NCI-H446 (cell line): ENCODE results near the gene PRPF6.
"Not testable (repeated sequence)": the region's sequence is repeated elsewhere in the genome, so short reads cannot be mapped to it uniquely, and the experiment has no call there.

Experiments
- DNase-seq, 2 experiments: peaks; one replicate each; lab custom pipeline; 2025; lab: John Stamatoyannopoulos, UW

PRPF6 gene

DNA sequence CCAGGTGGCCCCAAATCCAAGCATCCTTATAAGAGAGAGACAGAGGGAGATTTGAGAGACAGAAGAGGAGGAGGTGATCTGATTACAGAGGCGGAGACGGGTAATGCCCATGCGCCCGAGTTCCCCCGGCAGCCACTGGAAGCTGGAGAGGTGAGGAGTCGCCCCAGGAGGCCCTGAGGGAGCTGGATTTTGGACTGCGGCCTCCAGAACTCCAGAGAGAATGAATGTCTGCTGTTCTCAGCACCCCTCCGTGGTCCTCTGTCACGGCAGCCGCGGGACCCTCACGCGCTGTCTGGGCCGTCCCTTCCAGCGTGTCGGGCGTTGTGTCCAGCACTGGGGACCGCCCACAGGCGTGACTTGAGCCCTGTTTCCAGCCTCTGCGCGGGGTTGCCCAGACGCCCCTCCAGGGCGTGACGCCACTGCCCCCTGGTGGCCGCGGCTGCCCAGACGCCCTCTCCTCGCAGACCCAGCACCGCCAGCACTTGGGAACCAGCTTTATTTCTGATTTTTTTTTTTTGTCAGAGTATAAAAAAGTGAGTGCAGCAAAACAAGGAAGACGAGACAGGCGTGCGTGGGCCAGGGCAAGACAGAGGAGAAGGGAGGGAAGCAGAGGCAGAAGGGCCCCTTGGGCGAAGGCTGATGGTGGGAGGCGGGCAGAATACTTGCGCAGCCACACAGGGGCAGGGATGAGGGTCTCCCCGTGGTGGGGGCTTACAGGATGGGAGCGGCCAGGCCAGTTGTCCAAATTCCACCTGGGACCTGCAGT lies 7.1 kb upstream of the PRPF6 start:
- DNase-seq = peak; percentile 59 to 87

GRCh38 chr20:63974402-63975200 lies 6.3 kb upstream of the PRPF6 start:
- DNase-seq = peak in 1 of 2 experiments; percentile 46

- not testable (repeated sequence) for DNase-seq
Measured at GRCh38 chr20:63976511-63976910, 4.4 kb upstream of the PRPF6 start.

DNA sequence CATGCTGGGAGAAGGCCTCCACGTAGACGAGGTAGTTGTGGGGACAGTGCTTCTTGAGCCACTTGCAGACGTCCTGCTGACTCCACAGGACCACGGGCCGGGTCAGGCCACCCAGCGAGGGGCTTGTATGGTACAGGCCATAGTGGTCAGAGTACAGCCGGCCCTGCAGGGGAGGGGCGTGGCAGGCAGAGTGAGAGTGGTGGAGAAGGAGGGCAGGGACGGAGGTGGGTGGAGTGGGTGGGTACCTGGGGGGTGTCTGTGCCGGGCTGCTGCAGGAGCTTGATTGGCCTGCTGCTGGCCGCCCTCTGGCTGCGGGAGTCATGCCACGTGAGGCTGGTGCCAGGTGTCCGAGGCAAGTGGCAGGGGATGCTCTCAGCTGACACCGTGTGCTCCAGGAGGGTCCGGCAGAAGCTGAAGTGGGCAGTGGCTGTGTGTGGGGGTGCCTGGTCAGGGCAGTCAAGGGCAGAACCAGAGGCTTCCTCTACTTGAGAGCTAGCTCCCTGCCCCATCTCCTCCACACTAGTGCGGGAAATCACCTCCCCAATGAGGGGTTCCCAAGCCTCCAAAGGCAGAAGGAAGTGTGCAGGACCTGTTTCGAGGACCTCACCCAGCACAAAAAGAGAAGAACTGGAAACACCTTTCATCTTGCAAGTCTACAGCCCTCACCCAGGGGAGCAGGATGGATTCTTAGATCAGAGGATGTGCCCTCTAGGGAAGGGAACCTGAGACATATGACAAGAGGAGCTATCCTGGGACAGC lies 3.8 kb upstream of the PRPF6 start:
- no peak for DNase-seq

DNA sequence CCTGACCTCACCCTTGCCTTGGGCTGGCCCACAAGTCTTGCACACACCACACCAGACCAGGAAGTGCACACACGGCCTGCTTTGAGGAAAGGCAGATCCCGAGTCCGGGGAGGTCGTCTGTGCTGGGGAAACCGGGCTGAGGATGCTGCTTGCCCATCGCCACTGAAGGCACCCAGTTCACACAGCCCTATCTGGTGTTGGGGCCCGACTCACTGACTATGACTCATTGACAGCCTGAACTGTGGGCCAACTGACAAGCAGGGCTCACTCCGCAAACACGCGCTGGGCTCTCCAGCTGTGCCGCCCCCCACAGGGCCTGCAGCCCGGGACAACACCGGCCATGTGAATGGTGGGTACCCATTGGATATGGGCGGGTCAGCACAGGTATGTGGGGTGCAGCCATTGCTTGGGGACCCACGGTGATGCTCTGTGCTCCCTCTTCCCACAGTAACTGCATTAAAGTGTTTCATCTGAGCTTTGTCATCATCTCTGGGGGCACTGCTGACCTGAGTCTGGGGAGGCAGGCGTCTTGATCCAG lies 3.1 kb upstream of the PRPF6 start:
- no peak for DNase-seq

DNA sequence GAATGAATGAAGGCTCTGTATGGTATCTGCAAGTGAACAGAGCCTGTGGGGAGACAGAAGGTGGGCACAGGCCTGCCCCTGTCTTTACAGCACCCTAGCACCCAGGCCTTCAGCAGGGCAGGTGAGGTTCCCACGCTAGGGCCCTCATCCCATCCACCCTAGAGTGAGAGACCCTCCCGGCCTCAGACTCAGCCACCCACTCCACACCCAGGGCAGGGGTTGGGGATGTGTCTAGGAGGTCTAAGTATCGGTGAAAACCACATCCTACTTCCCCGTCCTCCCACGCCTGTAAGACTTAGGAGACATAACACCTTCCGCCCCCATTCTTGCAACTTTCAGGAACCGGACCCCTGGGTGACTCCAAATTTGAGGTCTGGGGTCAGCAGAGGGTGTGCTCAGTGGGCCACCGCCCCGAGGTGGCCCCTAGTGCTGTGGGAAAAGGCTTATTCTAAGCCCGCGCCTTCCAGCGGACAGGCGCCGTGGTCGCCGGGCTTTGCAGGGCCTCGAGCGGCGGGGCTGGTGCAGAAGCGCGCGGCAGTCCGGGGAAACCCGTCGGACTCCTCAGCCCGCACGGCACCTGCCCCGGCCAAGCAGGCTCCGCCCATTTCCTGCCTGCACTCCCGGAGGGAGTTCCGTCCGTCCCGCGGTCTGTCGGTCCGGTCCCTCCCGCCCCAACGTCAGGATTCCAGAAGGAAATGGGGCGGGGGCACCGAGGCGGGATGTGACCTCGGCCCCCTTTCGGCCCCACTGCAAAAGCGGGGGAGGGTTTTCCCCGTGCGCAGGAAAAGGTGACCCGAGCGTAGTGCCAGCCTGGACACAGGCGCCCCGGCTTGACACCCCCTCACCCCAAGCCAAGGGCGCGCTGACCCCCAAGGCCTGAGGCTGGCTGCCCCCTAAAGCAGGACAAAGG lies 2.4 kb upstream of the PRPF6 start:
- DNase-seq = no peak

DNA sequence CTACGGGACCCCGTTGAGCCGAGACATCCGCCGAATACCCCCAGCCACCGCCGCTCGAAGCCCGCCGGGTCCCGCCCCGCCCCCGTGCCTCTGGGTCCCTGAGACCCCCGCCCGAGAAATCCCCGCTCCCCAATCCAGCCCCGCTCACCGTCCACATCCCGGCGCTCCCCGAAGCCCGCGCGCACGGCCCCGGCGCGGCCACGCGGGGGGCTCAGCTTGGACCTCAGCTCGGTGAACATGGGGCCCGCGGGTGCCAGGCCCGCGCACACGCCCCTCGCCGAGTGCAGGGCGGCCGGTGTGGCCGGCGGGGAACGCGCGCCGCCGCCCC lies 1.7 kb upstream of the PRPF6 start:
- DNase-seq = no peak

GRCh38 chr20:63979557-63980316 lies 1.2 kb upstream of the PRPF6 start, which contains the start of gene SAMD10:
Gene SAMD10, minus strand, starts transcription at chr20:63979642. Its CDS starts 175 bp downstream, at chr20:63979467.
- peak; percentile 78 to 90 for DNase-seq

- no peak for DNase-seq
Measured at GRCh38 chr20:63980317-63980805, 571 bp upstream of the PRPF6 start.

GRCh38 chr20:63982937-63983336 lies 2.0 kb downstream of the PRPF6 start:
- DNase-seq = no peak

DNA sequence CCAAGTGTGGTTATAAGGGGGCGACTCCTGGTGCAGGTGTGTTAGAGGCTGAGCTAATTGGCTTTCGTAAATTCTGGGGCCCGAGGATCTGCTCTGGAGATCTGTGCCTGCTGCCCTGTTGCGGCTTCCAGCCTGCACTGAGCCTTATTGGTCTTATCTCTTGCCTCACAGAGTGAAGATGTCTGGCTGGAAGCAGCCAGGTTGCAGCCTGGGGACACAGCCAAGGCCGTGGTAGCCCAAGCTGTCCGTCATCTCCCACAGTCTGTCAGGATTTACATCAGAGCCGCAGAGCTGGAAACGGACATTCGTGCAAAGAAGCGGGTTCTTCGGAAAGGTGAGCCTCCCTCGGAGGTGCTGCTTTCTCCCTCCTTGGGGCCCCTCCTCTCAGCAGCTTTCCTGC lies 20.0 kb downstream of the PRPF6 start:
- DNase-seq = no peak

- DNase-seq = no peak
Measured at GRCh38 chr20:64001607-64002011, 20.7 kb downstream of the PRPF6 start.

DNA sequence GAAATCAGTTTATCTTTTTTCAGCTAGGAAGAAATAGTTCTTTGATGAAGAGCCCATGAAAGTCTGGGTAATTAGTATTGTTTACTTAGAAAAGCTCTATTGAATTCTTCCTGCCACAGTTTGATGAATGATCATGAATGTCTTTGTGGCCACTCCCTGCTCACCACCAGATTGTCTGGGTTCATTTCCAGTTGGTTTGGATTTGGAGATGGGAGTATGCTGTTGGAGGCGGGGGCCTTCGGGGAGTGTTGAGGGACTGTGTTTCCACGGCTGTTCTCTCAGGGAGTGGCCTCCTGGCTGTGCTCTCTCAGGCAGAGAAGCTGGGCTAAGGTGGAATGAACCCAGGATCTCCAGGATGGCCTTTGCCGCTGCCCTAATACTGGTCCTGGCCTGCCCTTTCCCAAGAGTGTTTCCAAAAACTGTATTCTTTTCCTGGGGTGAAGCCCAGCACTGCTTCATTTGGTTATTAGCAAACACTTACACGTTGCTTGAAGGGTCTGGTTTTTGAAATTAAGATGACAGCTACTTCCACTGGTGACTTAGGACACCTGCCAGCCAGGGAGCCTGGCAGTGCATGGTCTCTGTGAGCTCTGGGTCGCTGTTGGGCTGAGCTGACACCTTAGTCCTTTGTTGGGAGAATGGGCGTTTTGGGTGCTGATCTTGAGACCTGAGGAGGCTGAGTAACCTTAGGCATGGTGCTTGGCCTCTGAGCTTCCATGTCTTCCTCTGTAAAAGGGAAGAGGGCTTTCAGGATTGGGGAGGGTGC lies 23.2 kb downstream of the PRPF6 start:
- no peak for DNase-seq

DNA sequence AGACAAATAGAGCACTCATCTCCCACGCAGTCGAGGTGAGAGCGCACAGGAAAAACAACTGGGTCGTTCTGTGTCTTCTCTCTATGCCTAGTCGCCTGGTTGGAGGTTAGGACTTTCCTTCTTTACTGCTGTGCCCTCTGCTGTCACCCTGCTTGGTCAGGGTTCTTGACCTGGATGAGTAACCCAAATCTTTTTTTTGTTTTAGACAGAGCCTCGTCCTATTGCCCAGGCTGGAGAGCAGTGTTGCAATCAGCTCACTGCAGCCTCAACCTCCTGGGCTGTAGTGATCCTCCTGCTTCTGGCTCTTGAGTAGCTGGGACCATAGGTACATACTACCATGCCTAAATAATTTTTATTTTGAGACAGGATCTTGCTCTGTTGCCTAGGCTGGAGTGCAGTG lies 24.5 kb downstream of the PRPF6 start:
- no peak for DNase-seq

GRCh38 chr20:64006490-64006889 lies 25.6 kb downstream of the PRPF6 start:
- no peak for DNase-seq

- no peak for DNase-seq
Measured at GRCh38 chr20:64006902-64007301, 26.0 kb downstream of the PRPF6 start.

GRCh38 chr20:64009811-64010387 lies 29.0 kb downstream of the PRPF6 start:
- DNase-seq = no peak

DNA sequence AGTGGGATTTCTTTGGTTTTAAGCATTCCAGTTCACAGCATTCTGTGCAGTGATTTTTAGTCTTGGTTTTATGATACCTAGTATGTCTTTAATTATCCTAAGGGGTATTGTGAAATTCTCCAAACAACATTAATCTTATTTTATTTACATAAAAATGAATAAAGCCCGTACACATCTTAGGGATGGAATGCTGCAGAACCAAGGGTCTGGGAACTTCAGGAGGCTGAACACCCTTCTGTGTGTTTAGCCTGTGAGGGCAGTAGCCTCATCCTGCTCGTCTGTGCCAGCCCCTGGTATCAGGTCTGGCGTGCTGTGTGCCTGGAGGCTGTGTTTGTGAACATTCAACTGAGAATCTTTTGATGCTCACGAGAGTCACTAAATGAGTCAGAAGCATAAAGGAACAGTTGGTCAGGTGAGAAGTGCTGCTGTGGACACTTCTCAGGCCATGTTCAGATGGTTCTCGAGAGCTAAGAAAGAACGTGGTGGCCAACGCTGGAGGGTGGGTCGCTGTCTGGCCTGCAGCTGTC lies 29.8 kb downstream of the PRPF6 start:
- DNase-seq = no peak

GRCh38 chr20:64011366-64011779 lies 30.4 kb downstream of the PRPF6 start:
- no peak for DNase-seq
